ENCODE measurements around the gene TMEM143. TPM values are rescaled to one million over a fixed set of nuclear protein-coding genes. Genes with fewer than 3 reads are reported as not detected.
"Not testable (repeated sequence)": the region's sequence is repeated elsewhere in the genome, so short reads cannot be mapped to it uniquely, and the experiment has no call there.

TMEM143 gene
- total and polyA plus RNA-seq, 2 of the 8 experiments (the other 6 are each of a cell fraction or from before 2014, with no cell fraction given), result 14.2 to 19.1 TPM

DNA sequence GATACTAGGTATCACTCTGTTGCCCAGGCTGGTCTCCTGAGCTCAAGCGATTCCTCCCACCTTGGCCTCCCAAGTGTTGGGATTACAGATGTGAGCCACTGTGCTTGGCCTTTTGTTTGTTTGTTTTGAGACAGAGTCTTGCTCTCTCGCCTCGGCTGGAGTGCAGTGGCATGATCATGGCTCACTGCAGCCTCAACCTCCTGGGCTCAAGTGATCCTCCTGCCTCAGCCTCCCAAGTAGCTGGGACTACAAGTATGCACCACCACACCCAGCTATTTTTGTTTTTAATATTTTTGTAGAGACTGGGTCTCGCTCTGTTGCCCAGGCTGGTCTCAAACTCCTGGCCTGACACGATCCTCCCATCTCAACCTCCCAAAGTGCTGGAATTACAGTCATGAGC lies 8.0 kb upstream of the TMEM143 start:
- WGBS, 2 experiments (ENCODE audit: extremely low coverage in 1 of 2, insufficient coverage in 1 of 2, insufficient read length in 1 of 2, insufficient replicate concordance in 2 of 2, low coverage in 1 of 2, low lambda C conversion rate in 2 of 2, missing lambda C conversion rate in 1 of 2), result 89% methylated on average over 5 of the region's 5 CpGs; no CpG with 5 or more reads in 1 of the 2 experiments
- not testable (repeated sequence) for H3K18ac ChIP-seq (ENCODE audit: extremely low read depth, low read length); H2BK5ac ChIP-seq (ENCODE audit: low read depth, low read length); H4K91ac ChIP-seq (replicated peaks; ENCODE audit: insufficient read length, low read length); H3K23ac ChIP-seq (ENCODE audit: insufficient read length); H4K20me1 ChIP-seq (replicated peaks in 1 of 2; ENCODE audit: control insufficient read depth in 1 of 2, insufficient read depth in 2 of 2, low read length in 2 of 2); H3K56ac ChIP-seq (replicated peaks; ENCODE audit: insufficient read length, low read depth, low read length); H2BK20ac ChIP-seq (ENCODE audit: low read length); H3K14ac ChIP-seq (ENCODE audit: insufficient read length); H3K79me1 ChIP-seq (ENCODE audit: low read depth, low read length); H4K5ac ChIP-seq (ENCODE audit: insufficient read length, low read depth, low read length); H2BK15ac ChIP-seq (ENCODE audit: low read length); H3K36me3 ChIP-seq (ENCODE audit: control insufficient read depth in 2 of 4, insufficient read depth in 4 of 4, low read length in 3 of 4); H2BK120ac ChIP-seq (replicated peaks; ENCODE audit: low read depth, low read length); H3K4ac ChIP-seq (replicated peaks; ENCODE audit: insufficient read length, low read depth, low read length); DNase-seq (ENCODE audit: low read depth in 1 of 2, low spot score in 2 of 2); FAIRE-seq; H2AFZ ChIP-seq (ENCODE audit: low read length); H3K4me3 ChIP-seq (ENCODE audit: extremely low read depth in 1 of 4, insufficient read depth in 2 of 4, low read depth in 3 of 4, low read length in 4 of 4); H3K4me2 ChIP-seq (ENCODE audit: insufficient read depth in 1 of 2, low read depth in 2 of 2, low read length in 2 of 2); H4K8ac ChIP-seq (ENCODE audit: extremely low read depth, insufficient read depth, low read length); H3K27ac ChIP-seq (ENCODE audit: low read depth, low read length); H2AK5ac ChIP-seq (ENCODE audit: low read depth, low read length); H2BK12ac ChIP-seq (ENCODE audit: low read depth, low read length); H3K9me3 ChIP-seq (ENCODE audit: insufficient read depth in 2 of 2, low read depth in 1 of 2, low read length in 1 of 2); H3K79me2 ChIP-seq (ENCODE audit: control insufficient read depth in 1 of 2, insufficient read depth in 2 of 2, low read length in 2 of 2); H3K27me3 ChIP-seq (replicated peaks in 1 of 4; ENCODE audit: control insufficient read depth in 3 of 4, extremely low read depth in 1 of 4, insufficient read depth in 3 of 4, low read length in 3 of 4); H3K9ac ChIP-seq (replicated peaks in 1 of 4; ENCODE audit: extremely low read depth in 1 of 4, low read depth in 3 of 4, low read length in 3 of 4); H3K23me2 ChIP-seq (ENCODE audit: low read depth, low read length); H3K4me1 ChIP-seq (replicated peaks in 1 of 4; ENCODE audit: control insufficient read depth in 3 of 4, insufficient read depth in 4 of 4, low read length in 3 of 4)
- POLR2A ChIA-PET (ENCODE audit: partially characterized antibody), result interaction anchor here (1.1 to 1.8 kb wide), 4 partner anchors 9 to 247 kb away, joined by 3 to 9 read pairs (median 4); partner anchors contain the start of genes RPL18, SPHK2, SYNGR4 and TMEM143
- CTCF ChIA-PET (ENCODE audit: partially characterized antibody), result interaction anchor here (0.7 to 1.8 kb wide), 5 partner anchors 10 to 1092 kb away, joined by 3 to 9 read pairs (median 3); no protein-coding TSS in a partner anchor
